DND-41 (cell line): Measurements from ENCODE around the gene RASGEF1C.

Experiments
- ATAC-seq: fragments of 200-7000 bp; cut with Tn5 transposase; 3 replicates; pipeline ENCODE4 v1.9.1; 2021; ENCODE audit warnings: low read depth; ENCODE audit not compliant: insufficient read depth
- DNase-seq: peaks from one replicate; pipeline ENCODE4 v3.0.0-alpha.2; 2020
- H2AFZ ChIP-seq: 2 replicates; pipeline ENCODE4 v1.6.0; 2012; ENCODE audit warnings: low read depth, low read length
- H3K27ac ChIP-seq: 2 replicates; pipeline ENCODE4 v1.5.1; 2012; ENCODE audit warnings: low read length, inconsistent platforms
- H3K27me3 ChIP-seq: fragments of 200-600 bp; sonication (generic); 2 replicates; pipeline ENCODE4 v1.6.0; 2012; ENCODE audit warnings: low read length, mild to moderate bottlenecking, inconsistent platforms; ENCODE audit not compliant: insufficient read depth, poor library complexity
- H3K36me3 ChIP-seq: 2 replicates; pipeline ENCODE4 v1.5.1; 2012; ENCODE audit warnings: low read length, inconsistent platforms; ENCODE audit not compliant: insufficient read depth
- H3K4me1 ChIP-seq: 2 replicates; pipeline ENCODE4 v1.5.1; 2012; ENCODE audit warnings: mild to moderate bottlenecking, low read length; ENCODE audit not compliant: insufficient read depth
- H3K4me2 ChIP-seq: 2 replicates; pipeline ENCODE4 v1.6.0; 2012; ENCODE audit warnings: mild to moderate bottlenecking, moderate library complexity, low read length, inconsistent platforms; ENCODE audit not compliant: insufficient read depth
- H3K4me3 ChIP-seq, 2 experiments: fragments of 200-600 bp in 1 of 2; shearing (Covaris generic) in 1 of 2; 2 replicates each; pipeline ENCODE4 v1.5.1; 2012 to 2016; ENCODE audit warnings: inconsistent platforms in 2 of 2, low read length in 2 of 2, mild to moderate bottlenecking in 2 of 2, low read depth in 1 of 2, moderate library complexity in 1 of 2
- H3K79me2 ChIP-seq: 2 replicates; pipeline ENCODE4 v1.6.0; 2012; ENCODE audit warnings: low read length, inconsistent platforms; ENCODE audit not compliant: insufficient read depth
- H3K9ac ChIP-seq: 2 replicates; pipeline ENCODE4 v1.6.0; 2012; ENCODE audit warnings: low read depth, mild to moderate bottlenecking, inconsistent platforms, low read length, moderate library complexity
- H3K9me3 ChIP-seq: 2 replicates; pipeline ENCODE4 v1.5.1; 2012; ENCODE audit warnings: low read length, moderate library complexity, mild to moderate bottlenecking, inconsistent platforms; ENCODE audit not compliant: insufficient read depth, severe bottlenecking
- H4K20me1 ChIP-seq: 2 replicates; pipeline ENCODE4 v1.6.0; 2012; ENCODE audit warnings: low read length; ENCODE audit not compliant: insufficient read depth
- EZH2 ChIP-seq: IDR thresholded peaks from 3 replicates; pipeline ENCODE4 v1.6.1; 2012; ENCODE audit warnings: borderline replicate concordance, low read depth, mild to moderate bottlenecking, moderate library complexity, low read length, inconsistent platforms; ENCODE audit not compliant: severe bottlenecking
- TF ChIP-seq, protein P1 (sequence below): IDR thresholded peaks from 2 replicates; pipeline ENCODE4 v1.5.1; 2012; ENCODE audit warnings: borderline replicate concordance, low read length, moderate library complexity, mild to moderate bottlenecking; ENCODE audit not compliant: poor library complexity, severe bottlenecking; ENCODE audit errors: extremely low read depth

RASGEF1C gene

DNA sequence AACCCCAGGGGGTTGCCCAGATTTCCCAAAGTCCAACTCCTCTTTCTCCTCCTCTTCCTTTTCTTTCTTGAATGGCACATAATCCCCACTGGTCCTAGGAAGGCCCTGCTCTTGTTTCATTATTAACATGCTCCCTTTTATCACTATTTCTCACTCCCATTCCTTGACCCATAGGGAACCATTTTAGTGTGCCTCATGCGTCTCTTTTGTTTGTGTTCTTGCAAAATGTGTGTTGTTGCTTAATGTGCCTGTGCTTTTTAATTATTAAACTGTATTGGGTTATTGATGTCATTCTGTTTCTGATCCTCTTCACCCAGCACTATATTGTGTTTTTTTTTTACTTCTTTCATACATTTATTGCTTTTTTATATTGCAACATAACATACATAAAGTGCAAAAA is 133.3 kb downstream of the RASGEF1C start:
- H3K36me3 ChIP-seq = no peaks in the 10 kb centered on the region
- H3K79me2 ChIP-seq = no peaks in the 10 kb centered on the region
- ATAC-seq (no peak), DNase-seq (no peak)
- no peak overlapping the region for H3K4me2 ChIP-seq
- TF ChIP-seq EZH2 = no peak
- TF ChIP-seq, protein P1, sequence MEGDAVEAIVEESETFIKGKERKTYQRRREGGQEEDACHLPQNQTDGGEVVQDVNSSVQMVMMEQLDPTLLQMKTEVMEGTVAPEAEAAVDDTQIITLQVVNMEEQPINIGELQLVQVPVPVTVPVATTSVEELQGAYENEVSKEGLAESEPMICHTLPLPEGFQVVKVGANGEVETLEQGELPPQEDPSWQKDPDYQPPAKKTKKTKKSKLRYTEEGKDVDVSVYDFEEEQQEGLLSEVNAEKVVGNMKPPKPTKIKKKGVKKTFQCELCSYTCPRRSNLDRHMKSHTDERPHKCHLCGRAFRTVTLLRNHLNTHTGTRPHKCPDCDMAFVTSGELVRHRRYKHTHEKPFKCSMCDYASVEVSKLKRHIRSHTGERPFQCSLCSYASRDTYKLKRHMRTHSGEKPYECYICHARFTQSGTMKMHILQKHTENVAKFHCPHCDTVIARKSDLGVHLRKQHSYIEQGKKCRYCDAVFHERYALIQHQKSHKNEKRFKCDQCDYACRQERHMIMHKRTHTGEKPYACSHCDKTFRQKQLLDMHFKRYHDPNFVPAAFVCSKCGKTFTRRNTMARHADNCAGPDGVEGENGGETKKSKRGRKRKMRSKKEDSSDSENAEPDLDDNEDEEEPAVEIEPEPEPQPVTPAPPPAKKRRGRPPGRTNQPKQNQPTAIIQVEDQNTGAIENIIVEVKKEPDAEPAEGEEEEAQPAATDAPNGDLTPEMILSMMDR = no peak
- H3K9me3 ChIP-seq = no peaks in the 10 kb centered on the region
- no peaks in the 10 kb centered on the region; the same call in 1 of the 2 replicates for H4K20me1 ChIP-seq
- no peak overlapping the region for H2AFZ ChIP-seq
- H3K4me3 ChIP-seq = no peak overlapping the region
- H3K27me3 ChIP-seq = peaks cover 17% of the 10 kb centered on the region
- H3K27ac ChIP-seq = no peak overlapping the region
- peaks cover 16% of the 10 kb centered on the region for H3K4me1 ChIP-seq
- no peak overlapping the region for H3K9ac ChIP-seq

DNA sequence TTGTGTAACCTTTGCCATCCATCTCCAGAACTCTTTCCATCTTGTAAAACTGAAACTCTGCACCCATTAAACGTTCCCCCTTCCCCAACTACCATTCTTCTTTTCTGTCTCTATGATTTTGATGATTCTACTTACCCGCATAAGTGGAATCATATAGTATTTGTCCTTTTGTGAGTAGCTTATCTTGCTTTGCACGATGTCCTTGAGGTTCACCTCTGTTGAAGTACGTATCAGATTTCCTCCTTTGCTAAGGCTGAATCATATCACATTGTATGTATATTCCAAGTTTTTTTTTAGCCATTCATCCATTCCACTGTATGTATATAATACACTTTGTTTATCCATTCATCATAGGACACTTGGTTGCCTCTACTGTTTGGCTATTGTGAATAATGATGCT is 134.5 kb downstream of the RASGEF1C start:
- H3K79me2 ChIP-seq = no peaks in the 10 kb centered on the region
- no peaks in the 10 kb centered on the region for H3K36me3 ChIP-seq
- TF ChIP-seq, protein P1 = no peak
- TF ChIP-seq EZH2 = no peak
- ATAC-seq = no peak
- peaks cover 24% of the 10 kb centered on the region for H3K4me1 ChIP-seq
- H2AFZ ChIP-seq = no peak overlapping the region
- H4K20me1 ChIP-seq = no peaks in the 10 kb centered on the region; the same call in 1 of the 2 replicates
- H3K27ac ChIP-seq = no peak overlapping the region
- H3K4me2 ChIP-seq = no peak overlapping the region
- no peaks in the 10 kb centered on the region for H3K9me3 ChIP-seq
- DNase-seq = no peak
- H3K4me3 ChIP-seq = no peak overlapping the region
- no peak overlapping the region for H3K9ac ChIP-seq
- peaks cover 28% of the 10 kb centered on the region for H3K27me3 ChIP-seq

DNA sequence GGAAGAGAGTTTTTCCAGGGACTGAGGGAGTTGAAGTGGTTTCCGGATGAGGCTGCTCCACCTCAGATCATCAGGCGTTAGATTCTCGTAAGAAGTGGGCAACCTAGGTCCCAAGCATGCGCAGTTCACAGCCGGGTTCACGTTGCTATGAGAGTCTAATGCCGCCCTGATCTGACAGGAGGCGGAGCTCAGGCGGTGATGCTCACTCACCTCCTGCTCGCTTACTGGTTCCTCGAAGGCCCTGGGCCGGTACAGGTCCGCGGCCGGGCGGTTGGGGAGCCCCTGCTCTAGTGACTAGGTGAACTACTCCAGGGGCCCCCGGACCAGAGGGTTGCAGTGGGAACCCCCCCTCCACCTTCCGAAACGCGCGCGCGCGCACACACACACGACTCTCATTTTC is 136.5 kb downstream of the RASGEF1C start:
- no peak for DNase-seq
- peaks cover 24% of the 10 kb centered on the region for H3K4me1 ChIP-seq
- TF ChIP-seq, protein P1 = no peak
- no peak for TF ChIP-seq EZH2
- peaks cover 32% of the 10 kb centered on the region for H3K27me3 ChIP-seq
- H2AFZ ChIP-seq = peak overlapping the region; percentile 85
- H4K20me1 ChIP-seq = no peaks in the 10 kb centered on the region; the same call in 1 of the 2 replicates
- peak overlapping the region in 1 of 2 experiments; percentile 71; a peak in 2 of 4 replicates for H3K4me3 ChIP-seq
- no peak for ATAC-seq
- H3K4me2 ChIP-seq = peak overlapping the region; percentile 67
- H3K27ac ChIP-seq = no peak overlapping the region
- no peaks in the 10 kb centered on the region for H3K36me3 ChIP-seq
- peak overlapping the region; percentile 74; the same call in 1 of the 2 replicates for H3K9ac ChIP-seq
- no peaks in the 10 kb centered on the region for H3K9me3 ChIP-seq
- no peaks in the 10 kb centered on the region for H3K79me2 ChIP-seq

DNA sequence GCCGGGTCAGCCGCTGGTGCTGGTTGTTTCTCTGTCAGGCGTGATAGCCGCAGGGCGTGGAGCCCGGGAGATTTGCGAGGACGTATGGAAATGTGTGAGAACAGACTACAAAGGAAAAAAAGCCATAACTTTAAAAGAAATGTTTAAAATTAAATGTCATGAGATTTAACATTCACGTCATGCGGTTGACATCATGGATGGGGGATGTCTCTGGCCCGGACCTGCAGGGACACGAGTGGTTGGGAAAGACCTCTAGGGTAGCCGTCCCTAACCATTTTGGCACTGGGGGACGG is 136.8 kb downstream of the RASGEF1C start:
- DNase-seq (no peak), ATAC-seq (no peak)
- no peaks in the 10 kb centered on the region for H3K36me3 ChIP-seq
- peaks cover 33% of the 10 kb centered on the region for H3K27me3 ChIP-seq
- H3K4me1 ChIP-seq = peaks cover 24% of the 10 kb centered on the region
- peak overlapping the region; percentile 85 for H2AFZ ChIP-seq
- peak overlapping the region in 1 of 2 experiments; percentile 71; a peak in 2 of 4 replicates for H3K4me3 ChIP-seq
- H3K9ac ChIP-seq = peak overlapping the region; percentile 74; the same call in 1 of the 2 replicates
- no peaks in the 10 kb centered on the region for H3K9me3 ChIP-seq
- H3K79me2 ChIP-seq = no peaks in the 10 kb centered on the region
- no peak for TF ChIP-seq EZH2
- TF ChIP-seq, protein P1 = no peak
- no peak overlapping the region for H3K27ac ChIP-seq
- peak overlapping the region; percentile 67 for H3K4me2 ChIP-seq
- H4K20me1 ChIP-seq = no peaks in the 10 kb centered on the region; the same call in 1 of the 2 replicates
